Astrocyte (in vitro differentiated cells and primary cell): ENCODE data around the gene ZHX3. TPM values are rescaled to one million over a fixed set of nuclear protein-coding genes. Genes with fewer than 3 reads are reported as not detected.

ENCODE experiments used
- DNase-seq: peaks from one replicate; pipeline ENCODE4 v3.0.0-alpha.2; 2010; ENCODE audit warnings: low read depth
- FAIRE-seq: peaks from 2 replicates; lab custom pipeline; 2011; peaks lifted over from hg19 to GRCh38; lab: Jason Lieb, UNC
- H2AFZ ChIP-seq: 2 replicates; pipeline ENCODE4 v1.6.0; 2012; ENCODE audit warnings: low read depth, low read length, inconsistent platforms
- H3K27ac ChIP-seq: 2 replicates; pipeline ENCODE4 v1.5.1; 2011; ENCODE audit warnings: low read depth, low read length, inconsistent platforms
- H3K27me3 ChIP-seq: 2 replicates; pipeline ENCODE4 v1.6.0; 2011; ENCODE audit warnings: low read length, inconsistent platforms; ENCODE audit not compliant: insufficient read depth
- H3K36me3 ChIP-seq: 2 replicates; pipeline ENCODE4 v1.5.1; 2011; ENCODE audit warnings: low read length, inconsistent platforms; ENCODE audit not compliant: insufficient read depth
- H3K4me1 ChIP-seq: 2 replicates; pipeline ENCODE4 v1.5.1; 2011; ENCODE audit warnings: low read length, inconsistent platforms; ENCODE audit not compliant: insufficient read depth
- H3K4me2 ChIP-seq: 2 replicates; pipeline ENCODE4 v1.6.0; 2012; ENCODE audit warnings: low read length, inconsistent platforms
- H3K4me3 ChIP-seq: 2 replicates; pipeline ENCODE4 v1.5.1; 2011; ENCODE audit warnings: low read depth, mild to moderate bottlenecking, low read length, inconsistent platforms; ENCODE audit not compliant: insufficient read depth
- H3K79me2 ChIP-seq: 2 replicates; pipeline ENCODE4 v1.6.0; 2012; ENCODE audit warnings: mild to moderate bottlenecking, low read length, inconsistent platforms; ENCODE audit not compliant: insufficient read depth
- H3K9ac ChIP-seq: 2 replicates; pipeline ENCODE4 v1.6.0; 2012; ENCODE audit warnings: mild to moderate bottlenecking, low read length, inconsistent platforms
- H3K9me3 ChIP-seq: 2 replicates; pipeline ENCODE4 v1.5.1; 2012; ENCODE audit warnings: low read depth, mild to moderate bottlenecking, low read length, inconsistent platforms; ENCODE audit not compliant: insufficient read depth
- H4K20me1 ChIP-seq: 2 replicates; pipeline ENCODE4 v1.6.0; 2012; ENCODE audit warnings: low read length, inconsistent platforms; ENCODE audit not compliant: insufficient read depth
- H3K27ac Mint-ChIP-seq: one replicate; pipeline ENCODE4 v1.8.0; 2021; ENCODE audit warnings: mild to moderate bottlenecking, mixed read lengths; ENCODE audit not compliant: unreplicated experiment
- H3K27me3 Mint-ChIP-seq: one replicate; pipeline ENCODE4 v1.8.0; 2021; ENCODE audit warnings: low read depth, mixed read lengths; ENCODE audit not compliant: unreplicated experiment
- H3K36me3 Mint-ChIP-seq: one replicate; pipeline ENCODE4 v1.8.0; 2021; ENCODE audit warnings: low read depth, mixed read lengths; ENCODE audit not compliant: unreplicated experiment
- H3K4me1 Mint-ChIP-seq: one replicate; pipeline ENCODE4 v1.8.0; 2021; ENCODE audit warnings: low read depth, mixed read lengths; ENCODE audit not compliant: unreplicated experiment
- H3K4me3 Mint-ChIP-seq: one replicate; pipeline ENCODE4 v1.8.0; 2021; ENCODE audit warnings: mild to moderate bottlenecking, moderate library complexity, mixed read lengths; ENCODE audit not compliant: unreplicated experiment
- H3K9me3 Mint-ChIP-seq: one replicate; pipeline ENCODE4 v1.8.0; 2021; ENCODE audit warnings: mild to moderate bottlenecking, mixed read lengths; ENCODE audit not compliant: unreplicated experiment
- EZH2 ChIP-seq: IDR thresholded peaks from 2 replicates; pipeline ENCODE4 v1.6.1; 2012; ENCODE audit warnings: mild to moderate bottlenecking, low read length, inconsistent platforms; ENCODE audit not compliant: insufficient read depth
- total RNA-seq: library from RNA; stranded (reverse); gene quantifications from 2 replicates; pipeline ENCODE4 v1.2.1, GENCODE V29; 2021
- TF ChIP-seq, protein P1 (sequence below): IDR thresholded peaks from 2 replicates; pipeline ENCODE4 v1.5.1; 2011; ENCODE audit warnings: low read depth, mild to moderate bottlenecking, inconsistent platforms, low read length, moderate library complexity; ENCODE audit not compliant: insufficient read depth

Gene ZHX3
- total RNA-seq, 1 donor from 2014 or later: 41.6 TPM

DNA sequence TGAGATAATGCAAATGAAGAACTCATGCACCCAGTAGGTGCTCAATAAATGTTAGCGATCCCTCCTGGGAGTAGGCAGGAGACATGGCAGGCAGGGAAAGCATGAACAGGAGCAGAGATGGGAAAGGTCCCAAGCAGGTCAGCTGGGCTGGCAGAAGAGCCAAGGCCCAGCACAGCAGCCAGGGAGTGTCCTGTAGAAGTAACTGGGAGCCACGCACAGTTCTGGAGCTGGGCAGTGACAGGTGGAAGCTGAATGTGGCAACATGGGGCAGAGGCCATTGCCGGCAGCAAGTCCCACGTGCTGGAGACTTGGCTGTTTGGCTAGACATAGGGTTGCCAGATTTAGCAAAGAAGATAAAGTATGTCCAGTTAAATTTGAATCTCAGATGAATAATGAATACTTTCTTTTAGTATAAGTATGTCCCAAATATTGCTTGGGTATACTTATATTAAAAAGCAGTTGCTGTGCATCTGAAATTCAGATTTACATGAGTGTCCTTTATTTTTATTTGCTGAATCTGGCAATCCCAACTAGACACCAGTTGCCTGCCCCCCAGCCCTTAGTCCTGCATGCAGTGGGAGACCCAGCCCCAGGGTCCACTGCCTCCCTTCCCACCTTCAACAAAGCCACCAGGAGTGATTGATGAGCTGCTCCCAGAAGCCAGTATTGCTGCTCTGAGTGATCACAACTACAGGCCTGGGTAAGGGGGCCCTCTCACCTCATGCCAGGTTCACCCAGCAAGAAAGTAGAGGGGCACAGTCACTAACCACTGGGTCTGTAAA is 19.4 kb upstream of the ZHX3 start:
- H3K4me1 ChIP-seq: peaks cover 8% of the 10 kb centered on the region

DNA sequence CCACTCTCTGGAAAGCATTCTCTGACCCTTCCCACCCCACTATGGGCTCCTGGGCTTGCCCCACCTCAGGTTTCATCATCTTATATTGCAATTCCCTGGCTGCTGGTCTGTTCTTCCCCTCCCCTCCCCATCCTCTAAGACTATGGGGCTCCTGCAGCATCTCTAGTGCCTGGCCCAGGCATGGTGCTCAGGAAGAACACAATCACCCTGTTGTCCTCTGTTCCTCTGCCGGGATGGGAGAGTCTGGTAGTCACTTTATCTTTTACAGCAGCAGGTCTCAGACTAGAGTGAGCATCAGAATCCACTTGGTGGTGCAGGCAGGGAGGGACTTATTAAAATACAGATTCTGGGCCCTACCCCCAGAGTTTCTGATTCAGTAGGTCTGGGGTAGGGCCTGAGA is 18.1 kb upstream of the ZHX3 start:
- FAIRE-seq (no peak), DNase-seq (no peak)
- Mint-ChIP-seq H3K27me3 (peaks cover 3% of the 10 kb centered on the region), H3K4me3 (no peak overlapping the region), H3K4me1 (peaks cover 6% of the 10 kb centered on the region), H3K9me3 (no peaks in the 10 kb centered on the region), H3K36me3 (no peaks in the 10 kb centered on the region), H3K27ac (no peak overlapping the region)
- Histone ChIP-seq H4K20me1 (no peaks in the 10 kb centered on the region), H2AFZ (no peak overlapping the region), H3K9ac (no peak overlapping the region), H3K4me2 (no peak overlapping the region), H3K4me1 (peaks cover 8% of the 10 kb centered on the region), H3K27ac (no peak overlapping the region), H3K9me3 (no peaks in the 10 kb centered on the region), H3K79me2 (no peaks in the 10 kb centered on the region), H3K36me3 (no peaks in the 10 kb centered on the region), H3K4me3 (no peak overlapping the region), H3K27me3 (no peaks in the 10 kb centered on the region)
- TF ChIP-seq, protein P1, sequence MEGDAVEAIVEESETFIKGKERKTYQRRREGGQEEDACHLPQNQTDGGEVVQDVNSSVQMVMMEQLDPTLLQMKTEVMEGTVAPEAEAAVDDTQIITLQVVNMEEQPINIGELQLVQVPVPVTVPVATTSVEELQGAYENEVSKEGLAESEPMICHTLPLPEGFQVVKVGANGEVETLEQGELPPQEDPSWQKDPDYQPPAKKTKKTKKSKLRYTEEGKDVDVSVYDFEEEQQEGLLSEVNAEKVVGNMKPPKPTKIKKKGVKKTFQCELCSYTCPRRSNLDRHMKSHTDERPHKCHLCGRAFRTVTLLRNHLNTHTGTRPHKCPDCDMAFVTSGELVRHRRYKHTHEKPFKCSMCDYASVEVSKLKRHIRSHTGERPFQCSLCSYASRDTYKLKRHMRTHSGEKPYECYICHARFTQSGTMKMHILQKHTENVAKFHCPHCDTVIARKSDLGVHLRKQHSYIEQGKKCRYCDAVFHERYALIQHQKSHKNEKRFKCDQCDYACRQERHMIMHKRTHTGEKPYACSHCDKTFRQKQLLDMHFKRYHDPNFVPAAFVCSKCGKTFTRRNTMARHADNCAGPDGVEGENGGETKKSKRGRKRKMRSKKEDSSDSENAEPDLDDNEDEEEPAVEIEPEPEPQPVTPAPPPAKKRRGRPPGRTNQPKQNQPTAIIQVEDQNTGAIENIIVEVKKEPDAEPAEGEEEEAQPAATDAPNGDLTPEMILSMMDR: no peak
- TF ChIP-seq EZH2: no peak

More for the DNA sequence above, 19.4 kb upstream of the ZHX3 start:
- Mint-ChIP-seq H3K9me3 (no peaks in the 10 kb centered on the region), H3K4me1 (peaks cover under 1% of the 10 kb centered on the region), H3K36me3 (no peaks in the 10 kb centered on the region), H3K27ac (no peak overlapping the region), H3K27me3 (peaks cover 3% of the 10 kb centered on the region), H3K4me3 (no peak overlapping the region)
- no peaks in the 10 kb centered on the region for H3K9me3 ChIP-seq
- TF ChIP-seq EZH2: no peak
- TF ChIP-seq, protein P1: no peak
- H3K9ac ChIP-seq: no peak overlapping the region
- no peaks in the 10 kb centered on the region for H3K79me2 ChIP-seq
- H3K4me3 ChIP-seq: no peak overlapping the region
- H3K27ac ChIP-seq: no peak overlapping the region
- H3K27me3 ChIP-seq: no peaks in the 10 kb centered on the region
- H4K20me1 ChIP-seq: no peaks in the 10 kb centered on the region
- H3K4me2 ChIP-seq: no peak overlapping the region
- FAIRE-seq (no peak), DNase-seq (no peak)
- H3K36me3 ChIP-seq: no peaks in the 10 kb centered on the region
- H2AFZ ChIP-seq: no peak overlapping the region
